ENCODE results near the gene SPPL2B.
"Not testable (repeated sequence)": the region's sequence is repeated elsewhere in the genome, so short reads cannot be mapped to it uniquely, and the experiment has no call there.

The SPPL2B gene

DNA sequence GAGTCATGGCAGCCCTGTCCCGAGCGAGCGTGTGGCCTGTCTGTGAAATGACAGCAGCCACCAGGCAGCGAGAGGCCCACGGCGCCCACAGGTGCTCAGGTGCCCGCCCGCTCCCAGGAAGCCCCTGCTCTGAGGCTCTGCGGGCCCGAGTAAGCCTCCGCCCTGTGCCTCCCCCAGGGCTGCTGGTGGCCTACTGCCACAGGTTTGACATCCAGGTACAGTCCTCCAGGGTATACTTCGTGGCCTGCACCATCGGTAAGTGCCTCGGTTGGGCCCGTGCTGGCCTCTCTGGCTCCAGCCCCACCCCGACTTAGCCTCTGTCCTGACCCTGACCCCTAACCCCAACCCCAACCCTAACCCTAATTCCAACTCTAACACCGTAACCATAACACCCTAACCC, 16.6 kb downstream of the SPPL2B start:
- TF ChIP-seq, protein P1, sequence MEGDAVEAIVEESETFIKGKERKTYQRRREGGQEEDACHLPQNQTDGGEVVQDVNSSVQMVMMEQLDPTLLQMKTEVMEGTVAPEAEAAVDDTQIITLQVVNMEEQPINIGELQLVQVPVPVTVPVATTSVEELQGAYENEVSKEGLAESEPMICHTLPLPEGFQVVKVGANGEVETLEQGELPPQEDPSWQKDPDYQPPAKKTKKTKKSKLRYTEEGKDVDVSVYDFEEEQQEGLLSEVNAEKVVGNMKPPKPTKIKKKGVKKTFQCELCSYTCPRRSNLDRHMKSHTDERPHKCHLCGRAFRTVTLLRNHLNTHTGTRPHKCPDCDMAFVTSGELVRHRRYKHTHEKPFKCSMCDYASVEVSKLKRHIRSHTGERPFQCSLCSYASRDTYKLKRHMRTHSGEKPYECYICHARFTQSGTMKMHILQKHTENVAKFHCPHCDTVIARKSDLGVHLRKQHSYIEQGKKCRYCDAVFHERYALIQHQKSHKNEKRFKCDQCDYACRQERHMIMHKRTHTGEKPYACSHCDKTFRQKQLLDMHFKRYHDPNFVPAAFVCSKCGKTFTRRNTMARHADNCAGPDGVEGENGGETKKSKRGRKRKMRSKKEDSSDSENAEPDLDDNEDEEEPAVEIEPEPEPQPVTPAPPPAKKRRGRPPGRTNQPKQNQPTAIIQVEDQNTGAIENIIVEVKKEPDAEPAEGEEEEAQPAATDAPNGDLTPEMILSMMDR (IDR thresholded peaks at IDR 0.05; ENCODE audit: low read length): no peak
- TF ChIP-seq EZH2phosphoT487 (IDR thresholded peaks at IDR 0.05; ENCODE audit: low read length) (no peak), EZH2 (optimal IDR thresholded peaks at IDR 0.05; ENCODE audit: low read depth, low read length) (no peak)
- Histone ChIP-seq H3K4me3 (ENCODE audit: low read length) (no peak overlapping the region), H3K27ac (ENCODE audit: low read length) (no peak overlapping the region), H3F3A (ENCODE audit: insufficient read depth, low read length) (no peaks in the 10 kb centered on the region), H3K4me2 (ENCODE audit: low read depth, low read length) (no peak overlapping the region), H3K79me2 (ENCODE audit: low read length) (no peaks in the 10 kb centered on the region), H3K4me1 (ENCODE audit: low read length) (no peaks in the 10 kb centered on the region), H3K9me3 (replicated peaks; ENCODE audit: insufficient read depth, low read length) (no peaks in the 10 kb centered on the region), H4K20me1 (ENCODE audit: insufficient read depth, low read length) (no peaks in the 10 kb centered on the region), H3K9ac (ENCODE audit: low read length) (no peak overlapping the region), H3K27me3 (replicated peaks; ENCODE audit: insufficient read depth, low read length) (no peaks in the 10 kb centered on the region), H3K36me3 (replicated peaks; ENCODE audit: insufficient read depth, low read length) (peaks cover 5% of the 10 kb centered on the region; the same call in 1 of the 2 replicates), H3K9me2 (replicated peaks; ENCODE audit: insufficient read depth, low read length) (no peaks in the 10 kb centered on the region), H2AFZ (ENCODE audit: low read length) (no peak overlapping the region)
- DNase-seq: no peak

DNA sequence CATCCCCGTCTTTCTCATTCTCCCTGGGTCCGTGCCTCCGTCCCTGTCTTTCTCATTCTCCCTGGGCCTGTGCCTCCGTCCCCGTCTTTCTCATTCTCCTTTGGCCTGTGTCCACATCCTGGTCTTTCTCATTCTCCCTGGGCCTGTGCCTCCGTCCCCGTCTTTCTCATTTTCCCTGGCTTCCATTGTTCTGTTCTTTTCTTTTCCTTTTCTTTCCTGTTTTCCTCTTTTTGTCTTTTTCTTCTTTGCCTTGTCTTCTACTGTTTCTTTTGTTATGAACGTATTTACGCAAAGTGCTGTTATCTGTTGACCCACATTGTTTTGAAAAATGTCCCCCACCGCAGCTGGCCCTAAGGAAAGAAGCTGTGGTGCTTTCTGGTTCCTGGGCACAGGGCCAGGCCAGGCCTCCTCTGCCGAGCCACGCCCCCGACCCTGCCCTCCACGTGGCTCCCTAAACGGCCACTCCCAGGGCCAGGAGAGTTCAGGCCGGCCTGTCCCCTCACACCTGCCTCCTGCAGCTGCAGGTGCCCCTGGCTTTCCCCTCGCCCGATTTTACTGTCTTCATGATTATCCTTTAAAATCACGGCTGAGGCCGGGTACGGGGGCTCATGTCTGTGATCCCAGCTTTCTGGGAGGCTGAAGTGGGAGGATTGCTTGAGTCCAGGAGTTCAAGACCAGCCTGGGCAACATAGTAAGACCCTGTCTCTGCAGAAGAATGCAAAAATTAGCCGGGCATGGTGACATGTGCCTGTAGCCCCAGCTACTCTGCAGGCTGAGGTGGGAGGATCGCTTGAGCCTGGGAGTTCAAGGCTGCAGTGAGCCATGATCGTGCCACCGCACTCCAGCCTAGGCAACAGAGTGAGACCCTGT, 17.5 kb downstream of the SPPL2B start:
- DNase-seq: no peak
- H3K4me2 ChIP-seq (ENCODE audit: low read depth, low read length): no peak overlapping the region
- no peak overlapping the region for H3K27ac ChIP-seq (ENCODE audit: low read length)
- no peaks in the 10 kb centered on the region for H3K79me2 ChIP-seq (ENCODE audit: low read length)
- no peaks in the 10 kb centered on the region for H3K9me3 ChIP-seq (replicated peaks; ENCODE audit: insufficient read depth, low read length)
- H3K4me1 ChIP-seq (ENCODE audit: low read length): no peaks in the 10 kb centered on the region
- TF ChIP-seq EZH2phosphoT487 (IDR thresholded peaks at IDR 0.05; ENCODE audit: low read length): no peak
- TF ChIP-seq, protein P1 (IDR thresholded peaks at IDR 0.05; ENCODE audit: low read length): no peak
- H3K36me3 ChIP-seq (replicated peaks; ENCODE audit: insufficient read depth, low read length): peaks cover 5% of the 10 kb centered on the region; the same call in 1 of the 2 replicates
- no peaks in the 10 kb centered on the region for H3K9me2 ChIP-seq (replicated peaks; ENCODE audit: insufficient read depth, low read length)
- H3K27me3 ChIP-seq (replicated peaks; ENCODE audit: insufficient read depth, low read length): no peaks in the 10 kb centered on the region
- H3F3A ChIP-seq (ENCODE audit: insufficient read depth, low read length): no peaks in the 10 kb centered on the region
- no peaks in the 10 kb centered on the region for H4K20me1 ChIP-seq (ENCODE audit: insufficient read depth, low read length)
- no peak overlapping the region for H3K9ac ChIP-seq (ENCODE audit: low read length)
- H2AFZ ChIP-seq (ENCODE audit: low read length): no peak overlapping the region
- no peak overlapping the region for H3K4me3 ChIP-seq (ENCODE audit: low read length)

DNA sequence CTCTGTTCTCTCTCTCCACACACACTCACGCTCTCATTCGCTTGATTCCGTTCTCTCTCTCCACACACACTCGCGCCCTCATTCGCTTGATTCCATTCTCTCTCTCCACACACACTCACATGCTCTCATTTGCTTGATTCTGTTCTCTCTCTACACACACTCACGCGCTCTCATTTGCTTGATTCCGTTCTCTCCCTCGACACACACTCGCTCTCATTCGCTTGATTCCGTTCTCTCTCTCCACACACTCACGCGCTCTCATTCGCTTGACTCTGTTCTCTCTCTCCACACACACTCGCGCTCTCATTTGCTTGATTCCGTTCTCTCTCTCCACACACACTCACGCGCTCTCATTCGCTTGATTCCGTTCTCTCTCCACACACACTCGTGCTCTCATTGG, 21.3 kb downstream of the SPPL2B start:
- not testable (repeated sequence) for H3K9me2 ChIP-seq (replicated peaks; ENCODE audit: insufficient read depth, low read length); H2AFZ ChIP-seq (ENCODE audit: low read length)

DNA sequence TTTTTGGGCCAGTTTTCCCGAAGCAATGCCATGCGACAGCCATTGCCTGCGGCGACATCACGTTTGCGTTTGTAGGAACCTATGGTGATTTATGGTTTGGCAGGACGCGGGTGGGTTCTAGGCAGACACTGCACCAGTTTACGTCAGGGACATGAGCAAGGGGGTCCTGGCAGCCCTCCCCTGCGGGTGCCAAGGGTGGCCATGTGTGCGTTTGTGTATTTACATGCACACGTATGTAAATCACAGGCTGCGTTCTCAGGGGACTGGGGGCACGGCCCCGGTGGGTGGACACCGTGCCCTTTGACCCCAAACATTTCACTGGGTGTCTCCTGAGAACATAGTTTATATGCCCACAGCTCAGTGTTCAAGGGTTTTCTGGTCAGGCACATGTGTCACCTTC, 22.2 kb downstream of the SPPL2B start:
- Histone ChIP-seq H3F3A (ENCODE audit: insufficient read depth, low read length) (no peaks in the 10 kb centered on the region), H3K36me3 (replicated peaks; ENCODE audit: insufficient read depth, low read length) (peaks cover 5% of the 10 kb centered on the region; the same call in 1 of the 2 replicates)
- TF ChIP-seq EZH2 (optimal IDR thresholded peaks at IDR 0.05; ENCODE audit: low read depth, low read length) (no peak), EZH2phosphoT487 (IDR thresholded peaks at IDR 0.05; ENCODE audit: low read length) (no peak)
- TF ChIP-seq, protein P1 (IDR thresholded peaks at IDR 0.05; ENCODE audit: low read length): no peak

More for the DNA sequence above, 21.3 kb downstream of the SPPL2B start:
- H4K20me1 ChIP-seq (ENCODE audit: insufficient read depth, low read length); H3K4me3 ChIP-seq (ENCODE audit: low read length); H3K9ac ChIP-seq (ENCODE audit: low read length); H3K9me3 ChIP-seq (replicated peaks; ENCODE audit: insufficient read depth, low read length); H3K4me2 ChIP-seq (ENCODE audit: low read depth, low read length); H3K27ac ChIP-seq (ENCODE audit: low read length); H3K4me1 ChIP-seq (ENCODE audit: low read length); H3K79me2 ChIP-seq (ENCODE audit: low read length); DNase-seq; H3K27me3 ChIP-seq (replicated peaks; ENCODE audit: insufficient read depth, low read length); H3F3A ChIP-seq (ENCODE audit: insufficient read depth, low read length); H3K36me3 ChIP-seq (replicated peaks; ENCODE audit: insufficient read depth, low read length): not testable (repeated sequence)

More for the DNA sequence above, 22.2 kb downstream of the SPPL2B start:
- Histone ChIP-seq H4K20me1 (ENCODE audit: insufficient read depth, low read length) (no peaks in the 10 kb centered on the region), H3K9me2 (replicated peaks; ENCODE audit: insufficient read depth, low read length) (no peaks in the 10 kb centered on the region), H3K4me2 (ENCODE audit: low read depth, low read length) (no peak overlapping the region), H3K79me2 (ENCODE audit: low read length) (no peaks in the 10 kb centered on the region), H3K9me3 (replicated peaks; ENCODE audit: insufficient read depth, low read length) (no peaks in the 10 kb centered on the region), H3K27me3 (replicated peaks; ENCODE audit: insufficient read depth, low read length) (no peaks in the 10 kb centered on the region), H3K4me3 (ENCODE audit: low read length) (no peak overlapping the region), H3K4me1 (ENCODE audit: low read length) (no peaks in the 10 kb centered on the region), H3K27ac (ENCODE audit: low read length) (no peak overlapping the region), H2AFZ (ENCODE audit: low read length) (no peak overlapping the region), H3K9ac (ENCODE audit: low read length) (no peak overlapping the region)
- DNase-seq: no peak

Measured in MM.1S (cell line).